GM21528 (cell line): ENCODE data around the gene CLDN25.
"Not testable (repeated sequence)": the region's sequence is repeated elsewhere in the genome, so short reads cannot be mapped to it uniquely, and the experiment has no call there.

Source experiments
- ATAC-seq: cut with Tn5 transposase; IDR thresholded peaks from one replicate; pipeline ENCODE4 v1.9.1; 2021; ENCODE audit warnings: mild to moderate bottlenecking, moderate library complexity; ENCODE audit not compliant: unreplicated experiment, low FRiP score

CLDN25 gene

GRCh38 chr11:113779496-113779895 is at the start of gene CLDN25:
Gene CLDN25, plus strand, starts transcription at chr11:113779796. Its CDS starts 0 bp downstream, at chr11:113779796.
- no peak for ATAC-seq

GRCh38 chr11:113730887-113731726 is 48.5 kb upstream of the CLDN25 start:
- ATAC-seq = no peak

GRCh38 chr11:113732092-113732491 is 47.5 kb upstream of the CLDN25 start:
- ATAC-seq = no peak

- no peak for ATAC-seq
Measured at GRCh38 chr11:113736323-113736722, 43.3 kb upstream of the CLDN25 start.

- no peak for ATAC-seq
Measured at GRCh38 chr11:113752932-113753331, 26.7 kb upstream of the CLDN25 start.

GRCh38 chr11:113760241-113760640 is 19.4 kb upstream of the CLDN25 start:
- ATAC-seq = no peak

- ATAC-seq = not testable (repeated sequence)
Measured at GRCh38 chr11:113763040-113763439, 16.6 kb upstream of the CLDN25 start.

- no peak for ATAC-seq
Measured at GRCh38 chr11:113764527-113765219, 14.9 kb upstream of the CLDN25 start.

- no peak for ATAC-seq
Measured at GRCh38 chr11:113771964-113772363, 7.6 kb upstream of the CLDN25 start.

GRCh38 chr11:113773092-113773415 is 6.5 kb upstream of the CLDN25 start:
- ATAC-seq = no peak

GRCh38 chr11:113773416-113774173 is 6.0 kb upstream of the CLDN25 start, which contains the start of gene ZW10:
Gene ZW10, minus strand, starts transcription at chr11:113773692. Its CDS starts 26 bp downstream, at chr11:113773666.
- ATAC-seq = peak; percentile 99

GRCh38 chr11:113774174-113774503 is 5.5 kb upstream of the CLDN25 start:
- no peak for ATAC-seq

- no peak for ATAC-seq
Measured at GRCh38 chr11:113778111-113778910, 1.3 kb upstream of the CLDN25 start.

- no peak for ATAC-seq
Measured at GRCh38 chr11:113781682-113782081, 2.1 kb downstream of the CLDN25 start.

- no peak for ATAC-seq
Measured at GRCh38 chr11:113782134-113782533, 2.5 kb downstream of the CLDN25 start.

GRCh38 chr11:113789016-113789415 is 9.4 kb downstream of the CLDN25 start:
- not testable (repeated sequence) for ATAC-seq

GRCh38 chr11:113789675-113790320 is 10.2 kb downstream of the CLDN25 start:
- ATAC-seq = no peak

- peak; percentile 66 for ATAC-seq
Measured at GRCh38 chr11:113796663-113797259, 17.2 kb downstream of the CLDN25 start.

GRCh38 chr11:113802621-113803020 is 23.0 kb downstream of the CLDN25 start:
- no peak for ATAC-seq
